Glutamatergic neuron (in vitro differentiated cells): ENCODE measurements around the gene NMBR. TPM values are rescaled to one million over a fixed set of nuclear protein-coding genes. Genes with fewer than 3 reads are reported as not detected.

Experiments
- DNase-seq: peaks from one replicate; pipeline ENCODE4 v3.0.0; 2022
- H3K27ac Mint-ChIP-seq: one replicate; pipeline ENCODE4 v1.8.0; 2020; ENCODE audit warnings: mild to moderate bottlenecking, mixed read lengths, inconsistent platforms; ENCODE audit not compliant: unreplicated experiment
- H3K27me3 Mint-ChIP-seq: one replicate; pipeline ENCODE4 v1.8.0; 2020; ENCODE audit warnings: mild to moderate bottlenecking, moderate library complexity, mixed read lengths, inconsistent platforms; ENCODE audit not compliant: unreplicated experiment
- H3K36me3 Mint-ChIP-seq: one replicate; pipeline ENCODE4 v1.8.0; 2020; ENCODE audit warnings: mild to moderate bottlenecking, mixed read lengths, inconsistent platforms; ENCODE audit not compliant: unreplicated experiment
- H3K4me1 Mint-ChIP-seq: one replicate; pipeline ENCODE4 v1.8.0; 2020; ENCODE audit warnings: mild to moderate bottlenecking, low read depth, mixed read lengths, inconsistent platforms; ENCODE audit not compliant: unreplicated experiment
- H3K4me3 Mint-ChIP-seq: one replicate; pipeline ENCODE4 v1.8.0; 2020; ENCODE audit warnings: mild to moderate bottlenecking, mixed read lengths, inconsistent platforms; ENCODE audit not compliant: unreplicated experiment
- H3K9me3 Mint-ChIP-seq: one replicate; pipeline ENCODE4 v1.8.0; 2020; ENCODE audit warnings: mild to moderate bottlenecking, moderate library complexity, mixed read lengths, inconsistent platforms; ENCODE audit not compliant: unreplicated experiment
- CTCF ChIP-seq: fragments of 200-600 bp; sonication (generic); IDR thresholded peaks from one replicate; pipeline ENCODE4 v1.5.0; 2021; ENCODE audit not compliant: partially characterized antibody, unreplicated experiment
- total RNA-seq: library from RNA; stranded (reverse); fragmentation: NEBNext Ultra II Directional; extraction: Animal tissue kit (Norgen Biotek cat#: 25700); gene quantifications from one replicate; pipeline ENCODE4 v1.2.1, GENCODE V29; 2021; ENCODE audit not compliant: unreplicated experiment

NMBR gene
- total RNA-seq, 1 donor from 2014 or later = not detected

DNA sequence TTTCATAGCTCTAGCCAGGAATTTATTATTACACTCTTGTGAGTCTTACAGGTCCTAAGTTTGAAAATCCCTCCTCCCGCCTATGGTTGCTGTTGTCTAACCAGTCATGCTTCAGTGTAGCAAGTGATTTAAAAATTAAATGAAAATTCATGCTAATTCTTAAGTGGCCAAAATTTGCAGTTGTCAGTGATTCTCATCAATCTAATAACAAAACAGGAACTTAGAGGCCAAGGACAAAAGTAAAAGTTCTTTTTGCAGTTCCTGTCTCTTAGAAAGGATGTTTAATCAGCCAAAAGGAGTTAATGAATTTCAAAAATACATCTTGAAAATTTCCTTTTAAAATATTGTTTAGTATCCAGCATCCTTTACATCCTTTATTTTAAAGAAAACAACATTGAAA is 36.4 kb upstream of the NMBR start:
- Mint-ChIP-seq H3K9me3 (no peaks in the 10 kb centered on the region), H3K4me1 (no peaks in the 10 kb centered on the region), H3K36me3 (no peaks in the 10 kb centered on the region), H3K27me3 (no peaks in the 10 kb centered on the region), H3K27ac (no peak overlapping the region), H3K4me3 (no peak overlapping the region)
- DNase-seq = no peak
- no peak for TF ChIP-seq CTCF

DNA sequence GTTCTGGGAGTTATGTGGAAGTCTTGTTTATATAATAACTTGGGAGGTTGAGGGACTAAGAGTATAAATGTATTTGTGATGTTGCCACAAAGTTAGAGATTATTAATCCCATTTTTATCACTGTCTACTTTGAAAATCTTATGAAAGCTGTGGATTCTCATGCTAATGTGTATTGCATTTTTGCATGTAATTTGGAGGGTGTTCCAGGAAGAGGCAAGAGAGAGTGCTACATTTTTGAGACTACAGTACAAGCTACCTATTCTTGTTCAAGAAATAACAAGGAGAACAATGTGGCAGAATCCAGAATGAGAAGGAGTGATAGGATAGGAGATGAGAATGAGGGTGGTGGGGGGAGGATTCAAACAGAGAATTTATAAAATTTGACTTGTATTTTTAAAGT is 35.1 kb upstream of the NMBR start:
- Mint-ChIP-seq H3K4me3 (no peak overlapping the region), H3K27me3 (no peaks in the 10 kb centered on the region), H3K27ac (no peak overlapping the region), H3K9me3 (no peaks in the 10 kb centered on the region), H3K4me1 (no peaks in the 10 kb centered on the region), H3K36me3 (no peaks in the 10 kb centered on the region)
- DNase-seq = no peak
- no peak for TF ChIP-seq CTCF

DNA sequence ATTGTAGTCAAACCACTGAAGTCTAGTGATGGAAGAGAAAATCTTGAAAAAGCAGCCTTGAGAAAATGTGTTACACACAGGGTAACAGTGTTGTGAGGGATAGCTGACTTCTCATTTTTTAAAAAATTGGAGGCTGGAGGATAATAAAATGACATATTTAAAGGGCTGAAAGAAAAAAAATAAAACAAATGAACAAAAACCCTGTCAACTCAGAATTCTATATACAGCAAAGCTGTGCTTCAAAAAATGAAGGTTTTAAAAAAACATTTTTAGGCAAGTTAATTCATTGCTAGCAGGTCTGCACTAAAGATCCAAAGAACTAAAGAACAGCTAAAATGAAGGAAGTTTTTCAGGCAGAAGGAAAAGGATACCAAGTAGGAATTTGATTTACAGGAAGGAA is 31.2 kb upstream of the NMBR start:
- Mint-ChIP-seq H3K4me3 (no peak overlapping the region), H3K36me3 (no peaks in the 10 kb centered on the region), H3K27me3 (no peaks in the 10 kb centered on the region), H3K4me1 (no peaks in the 10 kb centered on the region), H3K27ac (no peak overlapping the region), H3K9me3 (no peaks in the 10 kb centered on the region)
- TF ChIP-seq CTCF = no peak
- DNase-seq = no peak

DNA sequence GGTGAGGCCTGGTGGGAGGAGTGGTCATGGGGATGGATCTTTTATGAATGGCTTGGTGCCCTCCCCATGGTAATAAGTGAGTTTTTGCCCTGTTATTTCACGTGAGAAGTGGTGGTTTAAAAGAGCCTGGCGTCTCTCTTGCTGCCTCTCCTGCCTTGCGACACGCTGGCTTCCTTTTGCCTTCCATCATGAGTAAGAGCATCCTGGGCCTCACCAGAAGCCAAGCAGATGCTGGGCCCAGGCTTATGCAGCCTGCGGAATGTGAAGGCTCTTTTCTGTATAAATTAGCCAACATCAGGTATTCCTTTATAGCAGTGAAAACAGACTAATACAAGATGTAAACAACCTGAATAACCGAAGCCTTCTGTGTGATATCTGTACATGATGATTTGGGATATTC is 27.8 kb upstream of the NMBR start:
- TF ChIP-seq CTCF = no peak
- no peak overlapping the region for H3K4me3 Mint-ChIP-seq
- no peaks in the 10 kb centered on the region for H3K36me3 Mint-ChIP-seq
- H3K27me3 Mint-ChIP-seq = no peaks in the 10 kb centered on the region
- no peaks in the 10 kb centered on the region for H3K9me3 Mint-ChIP-seq
- DNase-seq = no peak
- H3K4me1 Mint-ChIP-seq = no peaks in the 10 kb centered on the region
- H3K27ac Mint-ChIP-seq = no peak overlapping the region

DNA sequence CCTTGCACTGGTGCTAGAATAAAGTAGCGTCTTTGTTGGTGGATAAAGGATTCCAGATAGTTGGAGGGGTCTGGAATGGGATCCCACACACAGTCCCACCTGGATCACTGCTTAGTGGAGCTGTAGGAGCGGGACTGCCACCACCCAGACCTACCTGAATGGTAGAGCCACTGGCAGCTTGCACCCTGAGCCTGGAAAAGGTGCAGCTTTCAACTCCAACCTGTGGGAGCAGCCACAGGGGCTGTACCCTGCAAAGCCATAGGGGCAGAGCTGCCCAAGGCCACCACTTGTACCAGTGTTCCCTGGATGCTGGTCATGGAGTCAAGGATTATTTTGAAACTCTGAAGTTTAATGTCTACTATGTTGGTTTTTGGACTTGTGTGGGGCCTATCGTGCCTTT is 27.1 kb upstream of the NMBR start:
- Mint-ChIP-seq H3K9me3 (no peaks in the 10 kb centered on the region), H3K4me3 (no peak overlapping the region), H3K4me1 (no peaks in the 10 kb centered on the region), H3K36me3 (no peaks in the 10 kb centered on the region), H3K27ac (no peak overlapping the region), H3K27me3 (no peaks in the 10 kb centered on the region)
- no peak for TF ChIP-seq CTCF
- no peak for DNase-seq
